Trophoblast cell (in vitro differentiated cells and primary cell): ENCODE results near the gene AMOTL1.

Experiments used
- DNase-seq, 2 donors: peaks; one replicate each; pipeline ENCODE4 v3.0.0-alpha.2; 2016
- H2AFZ ChIP-seq: 2 replicates; pipeline ENCODE4 v1.6.1; 2013; ENCODE audit warnings: low read length, moderate library complexity, mild to moderate bottlenecking; ENCODE audit not compliant: insufficient read depth, poor library complexity
- H2AK5ac ChIP-seq: 2 replicates; pipeline ENCODE4 v1.6.1; 2013; ENCODE audit warnings: mild to moderate bottlenecking, low read length
- H2BK120ac ChIP-seq: 2 replicates; pipeline ENCODE4 v1.6.1; 2013; ENCODE audit warnings: low read length, mild to moderate bottlenecking, moderate library complexity; ENCODE audit not compliant: insufficient read depth, poor library complexity
- H2BK12ac ChIP-seq: 2 replicates; pipeline ENCODE4 v1.6.1; 2013; ENCODE audit warnings: mild to moderate bottlenecking, low read length, moderate library complexity
- H2BK5ac ChIP-seq: 2 replicates; pipeline ENCODE4 v1.6.1; 2013; ENCODE audit warnings: low read length, low read depth, moderate library complexity, mild to moderate bottlenecking; ENCODE audit not compliant: poor library complexity
- H3K14ac ChIP-seq: 2 replicates; pipeline ENCODE4 v1.6.1; 2013; ENCODE audit warnings: mild to moderate bottlenecking, low read length
- H3K18ac ChIP-seq: 2 replicates; pipeline ENCODE4 v1.6.1; 2013; ENCODE audit warnings: mild to moderate bottlenecking, low read length
- H3K23ac ChIP-seq: 2 replicates; pipeline ENCODE4 v1.6.1; 2013; ENCODE audit warnings: low read length
- H3K27ac ChIP-seq: 2 replicates; pipeline ENCODE4 v1.5.1; 2013; ENCODE audit warnings: low read depth, mild to moderate bottlenecking, inconsistent platforms, low read length, moderate library complexity
- H3K27me3 ChIP-seq: 2 replicates; pipeline ENCODE4 v1.6.1; 2013; ENCODE audit warnings: inconsistent platforms, mild to moderate bottlenecking, low read length, moderate library complexity; ENCODE audit not compliant: insufficient read depth
- H3K36me3 ChIP-seq, 2 experiments: 1 replicate in 1 of 2; 2 replicates in 1 of 2; pipeline ENCODE4 v1.6.1; 2013; ENCODE audit warnings: low read length in 2 of 2, mild to moderate bottlenecking in 2 of 2, moderate library complexity in 1 of 2; ENCODE audit not compliant: insufficient read depth in 2 of 2, control insufficient read depth in 1 of 2
- H3K4ac ChIP-seq: 2 replicates; pipeline ENCODE4 v1.6.1; 2013; ENCODE audit warnings: low read depth, mild to moderate bottlenecking, low read length, moderate library complexity
- H3K4me1 ChIP-seq, 2 experiments: 1 replicate in 1 of 2; 2 replicates in 1 of 2; pipeline ENCODE4 v1.6.1; 2013; ENCODE audit warnings: low read length in 2 of 2, mild to moderate bottlenecking in 2 of 2, moderate library complexity in 1 of 2; ENCODE audit not compliant: insufficient read depth in 2 of 2, control insufficient read depth in 1 of 2
- H3K4me2 ChIP-seq: 2 replicates; pipeline ENCODE4 v1.6.1; 2013; ENCODE audit warnings: inconsistent platforms, mild to moderate bottlenecking, low read length, moderate library complexity
- H3K4me3 ChIP-seq: 2 replicates; pipeline ENCODE4 v1.5.1; 2013; ENCODE audit warnings: mild to moderate bottlenecking, low read depth, low read length, inconsistent platforms
- H3K79me1 ChIP-seq: one replicate; pipeline ENCODE4 v1.6.1; 2013; ENCODE audit warnings: low read length
- H3K79me2 ChIP-seq: 2 replicates; pipeline ENCODE4 v1.6.1; 2013; ENCODE audit warnings: low read length, mild to moderate bottlenecking; ENCODE audit not compliant: control insufficient read depth, insufficient read depth, poor library complexity
- H3K9ac ChIP-seq: 2 replicates; pipeline ENCODE4 v1.6.1; 2013; ENCODE audit warnings: mild to moderate bottlenecking, low read length
- H3K9me3 ChIP-seq: 2 replicates; pipeline ENCODE4 v1.6.1; 2013; ENCODE audit warnings: low read depth, mild to moderate bottlenecking, control low read depth, inconsistent platforms, low read length; ENCODE audit not compliant: insufficient read depth
- H4K12ac ChIP-seq: 2 replicates; pipeline ENCODE4 v1.6.1; 2013; ENCODE audit warnings: low read depth, mild to moderate bottlenecking, low read length, moderate library complexity
- H4K8ac ChIP-seq: 2 replicates; pipeline ENCODE4 v1.6.1; 2013; ENCODE audit warnings: low read depth, mild to moderate bottlenecking, low read length, moderate library complexity
- H4K91ac ChIP-seq: one replicate; pipeline ENCODE4 v1.6.1; 2013; ENCODE audit warnings: low read depth, mild to moderate bottlenecking, low read length, moderate library complexity
- WGBS: extraction: QIAGEN DNeasy Blood & Tissue Kit; methylation state at CpG from one replicate; pipeline ENCODE4 v1.1.7; 2013; ENCODE audit warnings: missing lambda C conversion rate; ENCODE audit not compliant: insufficient read length, insufficient coverage; ENCODE audit errors: extremely low coverage; 5-methylcytosine and 5-hydroxymethylcytosine counted together

Gene AMOTL1

DNA sequence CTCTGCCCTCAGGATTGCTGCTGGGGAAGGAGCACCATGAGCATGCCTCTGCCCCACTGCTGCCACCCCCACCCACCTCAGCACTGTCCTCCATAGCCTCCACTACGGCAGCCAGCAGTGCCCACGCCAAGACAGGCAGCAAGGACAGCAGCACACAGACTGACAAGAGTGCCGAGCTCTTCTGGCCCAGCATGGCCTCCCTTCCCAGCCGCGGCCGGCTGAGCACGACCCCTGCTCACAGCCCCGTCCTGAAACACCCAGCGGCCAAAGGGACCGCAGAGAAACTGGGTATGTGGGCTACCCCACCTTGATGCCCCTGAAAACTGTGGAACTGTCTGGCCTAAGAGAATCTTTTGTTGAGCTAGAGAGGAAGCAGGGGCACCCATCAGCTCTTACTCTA, 101.0 kb downstream of the AMOTL1 start:
- Histone ChIP-seq H3K18ac (no peak overlapping the region), H3K4me3 (no peak overlapping the region), H3K9ac (no peak overlapping the region), H2BK12ac (no peak overlapping the region), H3K9me3 (no peaks in the 10 kb centered on the region), H3K23ac (no peak overlapping the region), H3K4ac (no peak overlapping the region), H3K79me1 (no peaks in the 10 kb centered on the region), H3K27me3 (no peaks in the 10 kb centered on the region), H3K4me2 (no peak overlapping the region), H3K36me3 (peaks cover 65 to 81% of the 10 kb centered on the region in 2 experiments), H3K79me2 (no peaks in the 10 kb centered on the region), H3K27ac (no peak overlapping the region), H2AFZ (no peak overlapping the region), H4K12ac (no peak overlapping the region), H2BK5ac (no peak overlapping the region), H4K91ac (no peak overlapping the region), H2AK5ac (no peak overlapping the region), H4K8ac (no peak overlapping the region), H3K14ac (no peak overlapping the region), H3K4me1 (no peaks in the 10 kb centered on the region), H2BK120ac (no peak overlapping the region)
- no peak for DNase-seq
- WGBS, result no CpG with 5 or more reads among the region's 10 CpGs

DNA sequence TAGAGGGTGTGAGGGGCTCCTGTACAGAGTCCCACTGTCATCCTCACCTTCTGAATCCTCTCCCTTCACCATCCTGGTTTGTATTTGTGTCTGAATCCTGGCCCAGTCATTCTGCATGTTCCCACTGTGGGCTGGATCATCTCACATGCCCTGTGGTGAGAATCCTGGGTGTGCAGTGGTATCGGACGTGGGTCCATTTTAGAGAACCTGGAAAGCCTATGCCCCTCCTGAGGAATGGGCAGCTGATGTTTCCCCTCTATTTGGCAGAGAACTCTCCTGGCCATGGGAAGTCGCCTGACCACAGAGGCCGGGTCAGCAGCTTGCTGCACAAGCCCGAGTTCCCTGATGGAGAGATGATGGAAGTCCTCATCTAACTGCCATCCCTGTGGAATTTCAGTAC, 102.3 kb downstream of the AMOTL1 start:
- Histone ChIP-seq H2BK5ac (no peak overlapping the region), H3K27me3 (no peaks in the 10 kb centered on the region), H3K4ac (no peak overlapping the region), H4K8ac (no peak overlapping the region), H3K36me3 (peaks cover 63 to 78% of the 10 kb centered on the region in 2 experiments), H3K9ac (no peak overlapping the region), H3K79me1 (no peaks in the 10 kb centered on the region), H4K12ac (no peak overlapping the region), H3K4me2 (no peak overlapping the region), H2AK5ac (no peak overlapping the region), H3K23ac (no peak overlapping the region), H3K4me1 (no peaks in the 10 kb centered on the region), H3K79me2 (no peaks in the 10 kb centered on the region), H4K91ac (no peak overlapping the region), H3K4me3 (no peak overlapping the region), H3K14ac (no peak overlapping the region), H2BK120ac (no peak overlapping the region), H3K18ac (no peak overlapping the region), H3K27ac (no peak overlapping the region), H2AFZ (no peak overlapping the region), H2BK12ac (no peak overlapping the region), H3K9me3 (no peaks in the 10 kb centered on the region)
- no peak for DNase-seq
- no CpG with 5 or more reads among the region's 5 CpGs for WGBS

DNA sequence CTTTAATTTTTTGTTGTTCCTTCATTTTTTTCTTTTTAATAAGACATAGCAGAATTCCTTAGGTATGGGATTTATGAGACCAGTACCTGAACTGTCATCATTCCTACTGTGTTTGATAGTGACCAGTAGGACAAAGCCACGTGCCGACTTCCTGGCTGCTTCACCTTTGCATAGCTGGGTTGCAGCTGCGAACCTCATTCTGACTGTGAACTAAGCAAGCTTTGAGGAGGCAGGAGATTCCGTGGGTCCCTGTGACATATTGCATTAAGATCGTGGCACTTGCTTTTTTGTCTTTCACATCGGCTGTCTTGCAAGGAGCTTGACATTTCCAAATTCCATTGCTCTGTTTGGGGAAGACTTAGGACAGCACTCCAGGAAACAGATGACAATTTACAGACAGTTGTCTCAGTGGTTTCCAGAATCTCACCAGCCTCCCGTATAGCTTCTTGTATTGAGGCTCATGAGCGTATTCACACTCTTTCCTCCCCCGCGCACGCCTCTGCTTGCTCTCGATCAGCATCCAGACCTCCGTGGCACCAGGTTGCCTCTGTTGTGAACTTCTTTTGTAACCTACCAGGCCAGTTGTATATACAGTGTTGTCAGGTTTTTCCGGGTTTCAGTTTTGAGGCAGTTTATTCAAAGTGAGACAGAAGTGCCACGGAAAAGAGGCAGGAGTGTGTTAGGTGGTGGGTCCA, 103.5 kb downstream of the AMOTL1 start:
- Histone ChIP-seq H3K79me1 (peaks cover 3% of the 10 kb centered on the region), H3K18ac (no peak overlapping the region), H3K4me1 (peaks cover 3% of the 10 kb centered on the region in 2 experiments), H2BK12ac (no peak overlapping the region), H2BK5ac (no peak overlapping the region), H4K8ac (no peak overlapping the region), H3K27me3 (no peaks in the 10 kb centered on the region), H2BK120ac (no peak overlapping the region), H3K9me3 (no peaks in the 10 kb centered on the region), H2AK5ac (no peak overlapping the region), H2AFZ (no peak overlapping the region), H3K36me3 (peaks cover 57 to 71% of the 10 kb centered on the region in 2 experiments), H3K4me3 (no peak overlapping the region), H3K14ac (no peak overlapping the region), H3K9ac (no peak overlapping the region), H3K23ac (no peak overlapping the region), H4K12ac (no peak overlapping the region), H3K79me2 (no peaks in the 10 kb centered on the region), H3K4me2 (no peak overlapping the region), H4K91ac (no peak overlapping the region), H3K4ac (no peak overlapping the region), H3K27ac (no peak overlapping the region)
- no CpG with 5 or more reads among the region's 15 CpGs for WGBS
- DNase-seq, result no peak

DNA sequence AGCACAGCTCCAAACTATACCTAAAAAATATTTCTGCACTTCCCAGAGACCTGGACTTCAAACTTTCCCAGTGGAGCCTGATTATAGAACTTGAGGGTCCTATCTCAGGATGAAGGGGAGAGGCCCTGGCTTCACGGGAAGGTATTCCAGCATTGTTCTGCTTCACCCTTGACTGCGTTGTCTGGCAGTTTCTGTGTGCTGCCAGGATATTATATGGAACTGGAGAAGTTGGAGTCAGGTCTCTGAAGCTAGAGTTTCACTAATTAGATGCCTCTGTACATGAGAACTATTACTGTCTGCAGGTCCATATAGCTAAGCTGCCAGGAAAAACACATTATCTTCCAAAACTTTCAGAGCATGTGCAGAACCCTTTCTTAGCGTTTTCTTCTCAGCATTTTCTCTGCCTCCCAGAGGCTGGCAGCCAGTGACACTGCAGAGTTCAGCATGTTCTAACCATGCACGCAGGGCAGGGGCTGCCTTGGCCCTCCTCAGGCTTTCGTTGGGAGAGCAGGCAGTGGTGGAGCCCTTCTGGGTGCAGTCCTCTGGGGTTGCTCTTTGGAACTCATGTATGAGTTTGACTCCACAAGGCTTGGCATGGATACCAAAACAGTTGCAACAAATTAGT, 105.9 kb downstream of the AMOTL1 start:
- Histone ChIP-seq H3K4me2 (no peak overlapping the region), H2BK120ac (no peak overlapping the region), H3K4me3 (no peak overlapping the region), H3K79me1 (peaks cover 7% of the 10 kb centered on the region), H3K36me3 (peaks cover 51 to 64% of the 10 kb centered on the region in 2 experiments), H3K18ac (no peak overlapping the region), H4K91ac (no peak overlapping the region), H4K12ac (no peak overlapping the region), H2AK5ac (no peak overlapping the region), H3K4ac (no peak overlapping the region), H3K79me2 (no peaks in the 10 kb centered on the region), H2AFZ (no peak overlapping the region), H4K8ac (no peak overlapping the region), H3K14ac (no peak overlapping the region), H3K4me1 (peaks cover 8 to 12% of the 10 kb centered on the region in 2 experiments), H3K27me3 (no peaks in the 10 kb centered on the region), H3K9ac (no peak overlapping the region), H3K27ac (no peak overlapping the region), H3K9me3 (no peaks in the 10 kb centered on the region), H2BK5ac (no peak overlapping the region), H3K23ac (no peak overlapping the region), H2BK12ac (no peak overlapping the region)
- no peak for DNase-seq
- WGBS, result no CpG with 5 or more reads among the region's 5 CpGs
